HG03469 (cell line): ENCODE measurements around the gene OSBPL5.
"Not testable (repeated sequence)": the region's sequence is repeated elsewhere in the genome, so short reads cannot be mapped to it uniquely, and the experiment has no call there.

ENCODE experiments used
- ATAC-seq: cut with Tn5 transposase; IDR thresholded peaks from one replicate; pipeline ENCODE4 v1.9.1; 2021; ENCODE audit warnings: mild to moderate bottlenecking, moderate library complexity, moderate number of reproducible peaks; ENCODE audit not compliant: unreplicated experiment

OSBPL5 gene

DNA sequence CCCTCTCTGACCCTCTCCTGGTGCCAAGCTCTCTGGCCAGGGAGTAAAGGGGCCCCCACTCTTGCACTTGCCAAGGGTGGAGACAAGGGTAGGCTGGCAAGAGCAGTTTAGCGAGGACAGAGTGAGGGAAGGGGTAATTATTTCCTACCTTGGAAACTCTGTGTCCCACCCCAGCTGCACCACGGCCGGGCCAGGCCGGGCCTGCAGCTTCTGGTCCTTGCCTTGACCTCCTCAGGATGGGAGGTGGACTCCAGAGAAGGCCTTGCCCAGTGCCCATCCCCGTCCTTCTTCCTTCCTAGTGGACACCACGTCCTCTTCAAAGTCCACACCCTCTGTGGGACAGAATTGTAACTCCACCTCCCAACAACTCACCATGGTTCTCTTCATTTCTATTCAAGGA, 18.4 kb upstream of the OSBPL5 start:
- no peak for ATAC-seq

GRCh38 chr11:3182462-3182852, 17.3 kb upstream of the OSBPL5 start:
- no peak for ATAC-seq

DNA sequence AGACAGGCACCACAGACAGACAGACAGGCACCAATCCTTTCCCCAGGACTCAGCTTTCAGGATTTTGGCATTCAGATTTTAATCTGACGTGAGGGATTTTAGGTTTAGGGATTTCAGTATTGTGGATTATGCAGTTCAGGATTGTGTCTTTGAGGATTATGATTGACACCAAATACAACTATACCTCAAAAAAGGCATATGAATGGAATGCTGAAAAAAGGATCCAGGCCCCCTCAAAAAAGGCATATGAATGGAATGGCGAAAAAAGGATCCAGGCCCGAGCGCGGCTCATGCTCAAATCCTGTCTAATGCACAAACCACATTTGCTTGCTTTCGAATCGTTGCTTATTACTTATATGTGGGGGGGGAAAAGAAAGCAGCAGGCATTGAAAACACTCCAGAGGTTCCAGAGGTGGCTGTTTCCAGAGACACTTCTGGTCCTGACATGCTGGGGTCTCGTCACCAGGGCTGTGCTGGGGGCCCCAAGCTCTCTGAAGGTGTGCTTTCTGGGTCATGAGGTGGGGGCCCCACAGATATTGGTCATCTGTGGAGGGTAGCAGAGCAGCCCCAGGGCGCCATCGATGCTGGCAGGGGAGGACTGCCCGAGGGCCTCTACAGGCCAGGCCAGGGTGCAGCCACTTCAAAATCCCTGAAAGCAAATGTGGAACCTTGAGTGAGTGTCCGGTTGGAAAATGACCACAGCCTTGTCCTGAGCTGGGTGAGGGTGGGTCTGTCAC, 16.8 kb upstream of the OSBPL5 start:
- no peak for ATAC-seq

- ATAC-seq = no peak
These were observed 15.8 kb upstream of the OSBPL5 start for GRCh38 chr11:3180869-3181268.

- ATAC-seq = no peak
These were observed 13.2 kb upstream of the OSBPL5 start for GRCh38 chr11:3178349-3178748.

DNA sequence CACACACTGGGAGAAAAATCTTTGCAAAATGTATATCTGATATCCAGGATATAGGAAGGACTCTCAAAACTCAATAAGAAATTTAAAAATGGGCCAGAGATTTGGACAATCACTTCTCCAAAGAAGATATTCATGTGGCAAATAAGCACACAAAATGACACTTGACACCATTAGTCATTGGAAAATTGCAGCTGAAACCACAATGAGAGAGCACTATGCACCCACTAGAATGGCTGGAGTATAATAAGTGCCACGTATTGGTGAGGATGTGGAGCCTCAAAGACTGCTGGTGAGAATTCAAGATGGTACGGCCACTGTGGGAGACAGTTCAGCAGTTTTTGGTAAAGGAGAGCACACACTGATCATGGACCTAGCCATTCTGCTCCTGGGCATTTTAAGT, 12.8 kb upstream of the OSBPL5 start:
- ATAC-seq = no peak

GRCh38 chr11:3176487-3176886, 11.4 kb upstream of the OSBPL5 start:
- ATAC-seq = no peak

- ATAC-seq = no peak
These were observed 10.1 kb upstream of the OSBPL5 start for GRCh38 chr11:3175194-3175593.

DNA sequence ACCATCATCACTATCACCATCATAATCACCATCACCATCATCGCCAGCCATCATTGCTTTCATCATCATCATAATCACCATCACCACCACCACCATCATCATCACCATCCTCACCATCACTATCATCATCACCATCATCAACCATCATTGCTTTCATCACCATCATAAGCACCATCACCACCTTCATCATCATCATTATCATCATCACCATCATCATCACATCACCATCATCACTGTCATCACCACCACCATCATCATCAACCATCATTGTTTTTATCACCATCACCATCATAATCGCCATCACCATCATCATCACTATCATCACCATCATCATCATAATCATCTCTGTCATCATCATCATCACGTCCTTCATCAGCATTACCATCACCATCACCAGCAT, 9.3 kb upstream of the OSBPL5 start:
- ATAC-seq = no peak

DNA sequence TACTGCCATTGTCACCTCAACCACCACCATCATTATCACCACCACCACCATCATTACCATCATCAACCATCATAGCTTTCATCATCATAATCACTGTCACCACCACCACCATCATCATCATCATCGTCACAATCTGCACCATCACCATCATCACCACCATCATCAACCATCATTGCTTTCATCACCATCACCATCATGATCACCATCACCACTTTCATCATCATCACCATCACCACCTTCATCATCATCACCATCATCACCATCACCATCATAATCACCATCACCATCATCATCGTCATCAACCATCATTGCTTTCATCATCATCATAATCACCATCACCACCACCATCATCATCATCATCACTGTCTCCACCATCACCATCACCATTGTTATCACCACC, 8.7 kb upstream of the OSBPL5 start:
- ATAC-seq = no peak

DNA sequence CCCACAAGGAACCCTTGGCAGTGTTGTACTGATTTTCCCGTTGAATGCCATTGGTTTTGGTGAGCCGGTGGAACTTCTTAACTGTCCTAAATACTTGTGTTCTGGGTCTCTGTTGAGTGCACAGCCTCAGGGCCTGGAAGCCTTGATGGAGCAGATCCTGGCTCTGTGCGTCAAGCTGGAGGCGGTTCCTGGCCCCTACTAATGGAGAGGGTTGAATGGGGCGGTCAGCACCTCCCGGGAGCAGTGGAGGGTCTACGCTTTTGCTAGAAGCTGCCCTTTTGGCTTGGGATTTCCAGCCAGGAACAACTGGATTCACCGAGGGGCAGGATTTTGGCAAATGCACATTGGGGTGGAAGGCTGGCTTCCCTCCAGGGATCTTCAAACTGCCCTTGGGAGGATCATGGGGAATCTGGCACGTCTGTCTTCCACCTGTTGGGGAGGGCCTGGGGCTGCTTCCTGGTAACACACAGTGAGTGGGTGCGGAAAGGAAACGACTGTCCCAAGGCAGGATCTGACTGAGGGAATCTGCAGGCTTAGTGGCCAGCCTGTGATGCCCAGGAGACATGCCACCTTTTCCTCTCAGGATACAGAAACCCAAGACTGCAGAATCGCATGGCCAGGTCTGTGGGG, 6.9 kb upstream of the OSBPL5 start:
- ATAC-seq = no peak

- no peak for ATAC-seq
These were observed 5.9 kb upstream of the OSBPL5 start for GRCh38 chr11:3170756-3171650.

DNA sequence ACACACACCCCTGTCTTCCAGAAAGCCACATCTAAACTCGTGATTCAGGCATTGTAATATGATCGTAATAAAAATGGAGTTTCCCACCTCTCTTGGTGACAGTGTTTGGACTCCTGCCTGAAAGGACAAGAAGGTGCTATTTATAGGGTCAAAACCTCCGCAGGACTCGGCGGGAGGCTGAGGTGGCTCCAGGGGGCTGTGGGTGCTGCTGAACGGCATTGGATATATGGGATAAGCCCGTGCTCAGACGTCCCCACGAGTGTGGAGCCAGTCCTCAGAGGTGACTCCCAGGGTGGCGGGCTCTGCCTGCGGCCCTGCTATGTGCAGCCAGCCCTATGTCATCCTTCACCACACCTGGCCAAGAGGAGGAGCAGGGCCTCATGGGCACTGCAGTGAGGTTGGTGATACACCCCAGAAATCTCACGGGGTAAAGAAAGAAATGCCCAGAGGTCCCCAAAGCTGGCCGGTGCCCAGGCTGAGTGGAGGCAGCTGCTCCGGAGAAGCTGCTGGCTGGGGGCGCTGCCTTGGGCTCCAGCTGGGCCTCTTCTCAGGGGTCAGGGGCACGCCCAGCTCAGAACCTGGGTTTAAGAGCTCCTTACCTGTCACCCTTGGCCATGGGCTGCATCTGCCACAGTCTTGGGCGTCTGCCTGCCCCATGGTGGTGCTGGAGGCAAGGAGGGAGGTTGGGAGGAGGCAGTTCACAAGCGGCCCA, 5.1 kb upstream of the OSBPL5 start:
- ATAC-seq = no peak

GRCh38 chr11:3169255-3170043, 4.3 kb upstream of the OSBPL5 start:
- no peak for ATAC-seq

GRCh38 chr11:3168742-3169254, 3.7 kb upstream of the OSBPL5 start:
- ATAC-seq = not testable (repeated sequence)

- no peak for ATAC-seq
These were observed 2.3 kb upstream of the OSBPL5 start for GRCh38 chr11:3167143-3168119.

DNA sequence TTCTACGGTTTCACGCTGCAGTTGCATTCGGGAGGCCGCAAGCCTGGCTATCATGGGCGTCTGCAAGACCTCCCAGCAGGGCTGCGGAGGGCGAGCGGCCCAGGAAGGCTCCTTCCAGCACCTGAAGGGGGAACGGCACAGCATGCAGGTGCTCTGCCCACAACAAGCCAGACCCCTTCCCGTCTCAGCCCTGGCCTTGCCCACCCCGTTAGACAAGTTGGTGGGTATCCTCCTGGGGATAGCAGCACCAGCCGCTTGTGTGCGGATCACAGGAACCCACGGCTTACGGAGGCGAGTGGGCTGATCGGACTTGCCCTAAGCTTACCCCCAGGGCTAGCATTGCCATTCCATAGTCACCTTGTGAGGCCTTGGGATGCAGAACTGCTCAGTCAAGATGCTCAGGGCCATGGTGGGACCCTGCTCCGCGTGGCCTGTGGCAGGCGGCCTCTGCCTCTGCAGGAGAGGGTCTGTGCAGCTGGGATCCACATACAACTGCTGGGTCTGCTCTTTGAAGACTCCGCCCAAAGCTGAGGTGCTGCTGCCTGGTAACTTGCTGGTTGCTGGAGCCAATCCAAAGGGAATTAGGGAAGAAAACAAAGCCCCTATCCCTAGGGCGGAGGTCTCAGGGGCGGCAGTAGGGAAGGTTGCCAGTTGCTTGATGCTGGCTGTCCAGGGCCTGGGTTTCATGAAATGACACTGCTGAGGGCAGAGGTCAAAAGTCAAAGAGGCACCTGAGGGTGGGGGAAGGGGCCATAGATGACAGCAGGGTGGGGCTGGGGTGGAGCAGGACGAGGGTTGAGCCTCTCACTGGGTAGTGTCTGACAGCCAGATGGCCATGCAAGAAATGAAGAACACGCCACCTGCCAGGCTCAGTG, 1.4 kb upstream of the OSBPL5 start:
- ATAC-seq = no peak

- no peak for ATAC-seq
These were observed 782 bp upstream of the OSBPL5 start for GRCh38 chr11:3165916-3166267.
